OCI-LY7 (cell line): ENCODE measurements around the gene LORICRIN. TPM values are rescaled to one million over a fixed set of nuclear protein-coding genes. Genes with fewer than 3 reads are reported as not detected.

Source experiments
- BruUV-seq: library from RNA; stranded (reverse); fragments of 400-500 nt; replicated peaks from 2 replicates; lab custom pipeline; 2021; lab: Mats Ljungman, UMichigan
- CTCF ChIA-PET: fragments of 300-600 bp; sonication (Branson Sonifier 250); formaldehyde crosslinking; loops from one replicate; lab custom pipeline; 2022; ENCODE audit warnings: antibody characterized with exemption; ENCODE audit not compliant: unreplicated experiment; lab: Charles Lee
- POLR2A ChIA-PET: fragments of 300-600 bp; sonication (Branson Sonifier 250); formaldehyde crosslinking; loops from one replicate; lab custom pipeline; 2022; ENCODE audit warnings: antibody characterized with exemption; lab: Charles Lee
- DNase-seq: peaks from one replicate; pipeline ENCODE4 v3.0.0-alpha.2; 2015; ENCODE audit warnings: low spot score
- H2AFZ ChIP-seq: fragments of 200-600 bp; sonication (generic), shearing (Covaris generic); 2 replicates; pipeline ENCODE4 v1.6.1; 2014; ENCODE audit warnings: mild to moderate bottlenecking, antibody characterized with exemption, low read length, moderate library complexity
- H3K27ac ChIP-seq: fragments of 200-600 bp; sonication (generic); 2 replicates; pipeline ENCODE4 v1.5.1; 2014; ENCODE audit warnings: mixed run types, low read depth, mild to moderate bottlenecking, moderate library complexity, low read length, inconsistent platforms; ENCODE audit not compliant: poor library complexity, severe bottlenecking
- H3K36me3 ChIP-seq: fragments of 200-600 bp; sonication (generic); 2 replicates; pipeline ENCODE4 v1.6.1; 2014; ENCODE audit warnings: mild to moderate bottlenecking, antibody characterized with exemption, low read length, moderate library complexity, mixed read lengths; ENCODE audit not compliant: insufficient read depth
- H3K4me1 ChIP-seq: fragments of 200-600 bp; sonication (generic); 2 replicates; pipeline ENCODE4 v1.5.1; 2014; ENCODE audit warnings: mild to moderate bottlenecking, low read length; ENCODE audit not compliant: insufficient read depth, poor library complexity, severe bottlenecking
- H3K4me2 ChIP-seq: fragments of 200-600 bp; sonication (generic); 2 replicates; pipeline ENCODE4 v1.6.1; 2014; ENCODE audit warnings: mild to moderate bottlenecking, low read length
- H3K4me3 ChIP-seq: fragments of 200-600 bp; sonication (generic); 2 replicates; pipeline ENCODE4 v1.5.1; 2014; ENCODE audit warnings: mild to moderate bottlenecking, low read depth, low read length; ENCODE audit not compliant: poor library complexity, severe bottlenecking
- H3K79me2 ChIP-seq: fragments of 200-600 bp; sonication (generic); 2 replicates; pipeline ENCODE4 v1.6.1; 2016; ENCODE audit warnings: low read depth, mild to moderate bottlenecking, low read length, moderate library complexity, mixed read lengths; ENCODE audit not compliant: insufficient read depth
- H3K9me2 ChIP-seq: fragments of 200-600 bp; sonication (generic); 2 replicates; pipeline ENCODE4 v1.6.1; 2016; ENCODE audit warnings: mild to moderate bottlenecking, low read length, mixed read lengths; ENCODE audit not compliant: insufficient read depth
- H3K9me3 ChIP-seq: fragments of 200-600 bp; sonication (generic); 2 replicates; pipeline ENCODE4 v1.6.1; 2014; ENCODE audit warnings: mild to moderate bottlenecking, mixed run types, low read length, mixed read lengths
- H4K20me1 ChIP-seq: fragments of 200-600 bp; sonication (generic); 2 replicates; pipeline ENCODE4 v1.6.1; 2014; ENCODE audit warnings: mild to moderate bottlenecking, antibody characterized with exemption, low read length, moderate library complexity, mixed read lengths; ENCODE audit not compliant: insufficient read depth
- EZH2phosphoT487 ChIP-seq: fragments of 200-600 bp; sonication (generic); IDR thresholded peaks from 2 replicates; pipeline ENCODE4 v1.6.1; 2018; ENCODE audit warnings: low read depth, borderline replicate concordance, mild to moderate bottlenecking, mixed run types, antibody characterized with exemption, low read length, moderate library complexity, mixed read lengths
- intact Hi-C: fragments of 100-400 bp; cut with micrococcal nuclease; formaldehyde crosslinking; loops from one replicate; pipeline ENCODE4 v1.10.0; 2022; ENCODE audit not compliant: unreplicated experiment
- total RNA-seq, 2 experiments: library from RNA; depleted of rRNA in 1 of 2; stranded (reverse); fragments of >200 nt in 1 of 2; shearing (Covaris generic) in 1 of 2; gene quantifications; 2 replicates each; pipeline ENCODE4 v1.2.3, GENCODE V29; 2014 to 2022
- TF ChIP-seq, protein P1 (sequence below): fragments of 200-600 bp; sonication (generic); conservative IDR thresholded peaks from 2 replicates; pipeline ENCODE4 v1.5.1; 2014; ENCODE audit warnings: mild to moderate bottlenecking, antibody characterized with exemption, low read length, moderate library complexity, mixed read lengths

Gene LORICRIN
- total RNA-seq, 2 experiments from 2014 or later: not detected

DNA sequence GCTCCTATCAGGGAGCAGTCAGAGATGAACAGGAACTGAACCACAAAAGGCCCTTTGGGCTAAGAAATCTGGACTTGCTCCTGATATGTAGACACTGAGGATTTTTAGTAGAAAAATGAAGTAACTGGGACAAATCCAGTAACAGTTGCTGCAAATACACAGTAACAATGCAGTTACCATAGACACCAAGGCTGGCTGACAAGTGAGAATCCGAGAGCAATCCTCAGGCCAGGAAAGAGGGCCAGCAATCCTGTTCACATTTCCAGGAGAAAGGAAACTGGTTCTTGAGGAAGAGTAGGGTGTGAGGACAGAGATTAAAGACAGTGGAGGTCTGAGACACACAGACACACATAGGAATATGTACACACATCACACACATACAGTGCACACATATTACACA lies 9.3 kb upstream of the LORICRIN start:
- no peak for TF ChIP-seq EZH2phosphoT487
- TF ChIP-seq, protein P1, sequence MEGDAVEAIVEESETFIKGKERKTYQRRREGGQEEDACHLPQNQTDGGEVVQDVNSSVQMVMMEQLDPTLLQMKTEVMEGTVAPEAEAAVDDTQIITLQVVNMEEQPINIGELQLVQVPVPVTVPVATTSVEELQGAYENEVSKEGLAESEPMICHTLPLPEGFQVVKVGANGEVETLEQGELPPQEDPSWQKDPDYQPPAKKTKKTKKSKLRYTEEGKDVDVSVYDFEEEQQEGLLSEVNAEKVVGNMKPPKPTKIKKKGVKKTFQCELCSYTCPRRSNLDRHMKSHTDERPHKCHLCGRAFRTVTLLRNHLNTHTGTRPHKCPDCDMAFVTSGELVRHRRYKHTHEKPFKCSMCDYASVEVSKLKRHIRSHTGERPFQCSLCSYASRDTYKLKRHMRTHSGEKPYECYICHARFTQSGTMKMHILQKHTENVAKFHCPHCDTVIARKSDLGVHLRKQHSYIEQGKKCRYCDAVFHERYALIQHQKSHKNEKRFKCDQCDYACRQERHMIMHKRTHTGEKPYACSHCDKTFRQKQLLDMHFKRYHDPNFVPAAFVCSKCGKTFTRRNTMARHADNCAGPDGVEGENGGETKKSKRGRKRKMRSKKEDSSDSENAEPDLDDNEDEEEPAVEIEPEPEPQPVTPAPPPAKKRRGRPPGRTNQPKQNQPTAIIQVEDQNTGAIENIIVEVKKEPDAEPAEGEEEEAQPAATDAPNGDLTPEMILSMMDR: no peak
- no peak overlapping the region for H2AFZ ChIP-seq
- H4K20me1 ChIP-seq: no peaks in the 10 kb centered on the region
- no peaks in the 10 kb centered on the region for H3K36me3 ChIP-seq
- intact Hi-C loops: no loop called here
- no peak overlapping the region for H3K4me3 ChIP-seq
- no peaks in the 10 kb centered on the region for H3K9me2 ChIP-seq
- no peaks in the 10 kb centered on the region for H3K9me3 ChIP-seq
- no peak overlapping the region for H3K27ac ChIP-seq
- DNase-seq: no peak
- CTCF ChIA-PET: no interaction called here
- H3K4me2 ChIP-seq: no peak overlapping the region
- H3K4me1 ChIP-seq: no peaks in the 10 kb centered on the region
- POLR2A ChIA-PET: no interaction called here
- H3K79me2 ChIP-seq: no peaks in the 10 kb centered on the region
- no TSS peak for BruUV-seq

DNA sequence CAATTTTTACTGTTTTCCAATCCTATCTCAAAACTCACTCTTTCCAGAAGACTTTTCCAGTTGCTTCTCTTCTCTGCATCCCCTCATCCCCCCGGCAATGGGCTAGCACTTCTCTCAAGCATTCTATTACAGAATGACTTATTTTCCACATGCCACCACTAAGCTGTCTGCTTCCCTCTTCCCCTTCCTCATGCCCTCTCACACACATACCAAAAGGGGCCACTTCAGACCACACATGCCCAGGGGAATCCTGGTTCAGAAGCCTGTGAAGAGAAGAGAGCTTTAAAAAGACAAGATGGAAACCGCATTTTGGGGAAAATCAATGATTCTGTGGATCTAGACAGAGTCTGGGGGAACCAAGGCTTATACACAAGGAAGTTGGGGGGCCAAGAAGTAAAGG lies 8.4 kb upstream of the LORICRIN start:
- TF ChIP-seq, protein P1: no peak
- TF ChIP-seq EZH2phosphoT487: no peak
- H3K9me2 ChIP-seq: no peaks in the 10 kb centered on the region
- intact Hi-C loops: no loop called here
- no peak for DNase-seq
- H4K20me1 ChIP-seq: no peaks in the 10 kb centered on the region
- ChIA-PET POLR2A (no interaction called here), CTCF (no interaction called here)
- no peaks in the 10 kb centered on the region for H3K79me2 ChIP-seq
- H3K36me3 ChIP-seq: no peaks in the 10 kb centered on the region
- no peaks in the 10 kb centered on the region for H3K4me1 ChIP-seq
- no peak overlapping the region for H3K27ac ChIP-seq
- no peak overlapping the region for H2AFZ ChIP-seq
- no peak overlapping the region for H3K4me3 ChIP-seq
- no peak overlapping the region for H3K4me2 ChIP-seq
- no peaks in the 10 kb centered on the region for H3K9me3 ChIP-seq
- BruUV-seq: no TSS peak

DNA sequence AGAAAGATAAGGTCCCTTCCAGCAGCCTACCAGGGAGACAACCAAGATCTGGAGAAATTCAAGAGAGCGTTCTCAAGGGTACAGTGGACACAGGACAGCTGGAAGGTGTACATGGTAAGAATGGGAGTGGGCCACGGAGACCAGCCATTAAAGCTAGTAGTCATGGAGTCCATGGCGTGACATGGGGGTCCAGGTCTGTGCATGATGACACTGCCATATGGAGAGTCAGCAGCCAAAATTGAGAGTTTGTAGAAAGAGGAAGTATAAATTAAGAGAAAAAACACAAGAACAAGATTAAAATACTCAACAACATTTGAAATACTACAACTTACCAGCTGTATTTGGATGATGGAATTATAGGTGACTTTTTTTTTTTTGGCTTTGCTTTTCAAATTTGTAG lies 7.9 kb upstream of the LORICRIN start:
- BruUV-seq: no TSS peak
- Histone ChIP-seq H3K9me3 (no peaks in the 10 kb centered on the region), H3K27ac (no peak overlapping the region), H3K79me2 (no peaks in the 10 kb centered on the region), H3K4me1 (no peaks in the 10 kb centered on the region), H2AFZ (no peak overlapping the region), H3K4me3 (no peak overlapping the region), H3K36me3 (no peaks in the 10 kb centered on the region), H4K20me1 (no peaks in the 10 kb centered on the region), H3K9me2 (no peaks in the 10 kb centered on the region), H3K4me2 (no peak overlapping the region)
- TF ChIP-seq EZH2phosphoT487: no peak
- TF ChIP-seq, protein P1: no peak
- no peak for DNase-seq
- CTCF ChIA-PET: no interaction called here
- intact Hi-C loops: no loop called here
- POLR2A ChIA-PET: no interaction called here
